DND-41 (cell line): Measurements from ENCODE around the gene RBM20.
"Not testable (repeated sequence)": the region's sequence is repeated elsewhere in the genome, so short reads cannot be mapped to it uniquely, and the experiment has no call there.

Source experiments
- ATAC-seq: fragments of 200-7000 bp; cut with Tn5 transposase; 3 replicates; pipeline ENCODE4 v1.9.1; 2021; ENCODE audit warnings: low read depth; ENCODE audit not compliant: insufficient read depth
- DNase-seq: peaks from one replicate; pipeline ENCODE4 v3.0.0-alpha.2; 2020
- H2AFZ ChIP-seq: 2 replicates; pipeline ENCODE4 v1.6.0; 2012; ENCODE audit warnings: low read depth, low read length
- H3K27ac ChIP-seq: 2 replicates; pipeline ENCODE4 v1.5.1; 2012; ENCODE audit warnings: low read length, inconsistent platforms
- H3K27me3 ChIP-seq: fragments of 200-600 bp; sonication (generic); 2 replicates; pipeline ENCODE4 v1.6.0; 2012; ENCODE audit warnings: low read length, mild to moderate bottlenecking, inconsistent platforms; ENCODE audit not compliant: insufficient read depth, poor library complexity
- H3K36me3 ChIP-seq: 2 replicates; pipeline ENCODE4 v1.5.1; 2012; ENCODE audit warnings: low read length, inconsistent platforms; ENCODE audit not compliant: insufficient read depth
- H3K4me1 ChIP-seq: 2 replicates; pipeline ENCODE4 v1.5.1; 2012; ENCODE audit warnings: mild to moderate bottlenecking, low read length; ENCODE audit not compliant: insufficient read depth
- H3K4me2 ChIP-seq: 2 replicates; pipeline ENCODE4 v1.6.0; 2012; ENCODE audit warnings: mild to moderate bottlenecking, moderate library complexity, low read length, inconsistent platforms; ENCODE audit not compliant: insufficient read depth
- H3K4me3 ChIP-seq, 2 experiments: fragments of 200-600 bp in 1 of 2; shearing (Covaris generic) in 1 of 2; 2 replicates each; pipeline ENCODE4 v1.5.1; 2012 to 2016; ENCODE audit warnings: inconsistent platforms in 2 of 2, low read length in 2 of 2, mild to moderate bottlenecking in 2 of 2, low read depth in 1 of 2, moderate library complexity in 1 of 2
- H3K79me2 ChIP-seq: 2 replicates; pipeline ENCODE4 v1.6.0; 2012; ENCODE audit warnings: low read length, inconsistent platforms; ENCODE audit not compliant: insufficient read depth
- H3K9ac ChIP-seq: 2 replicates; pipeline ENCODE4 v1.6.0; 2012; ENCODE audit warnings: low read depth, mild to moderate bottlenecking, inconsistent platforms, low read length, moderate library complexity
- H3K9me3 ChIP-seq: 2 replicates; pipeline ENCODE4 v1.5.1; 2012; ENCODE audit warnings: low read length, moderate library complexity, mild to moderate bottlenecking, inconsistent platforms; ENCODE audit not compliant: insufficient read depth, severe bottlenecking
- H4K20me1 ChIP-seq: 2 replicates; pipeline ENCODE4 v1.6.0; 2012; ENCODE audit warnings: low read length; ENCODE audit not compliant: insufficient read depth
- CTCF ChIP-seq: IDR thresholded peaks from 2 replicates; pipeline ENCODE4 v1.5.1; 2012; ENCODE audit warnings: borderline replicate concordance, low read length, moderate library complexity, mild to moderate bottlenecking; ENCODE audit not compliant: poor library complexity, severe bottlenecking; ENCODE audit errors: extremely low read depth
- EZH2 ChIP-seq: IDR thresholded peaks from 3 replicates; pipeline ENCODE4 v1.6.1; 2012; ENCODE audit warnings: borderline replicate concordance, low read depth, mild to moderate bottlenecking, moderate library complexity, low read length, inconsistent platforms; ENCODE audit not compliant: severe bottlenecking

Gene RBM20

DNA sequence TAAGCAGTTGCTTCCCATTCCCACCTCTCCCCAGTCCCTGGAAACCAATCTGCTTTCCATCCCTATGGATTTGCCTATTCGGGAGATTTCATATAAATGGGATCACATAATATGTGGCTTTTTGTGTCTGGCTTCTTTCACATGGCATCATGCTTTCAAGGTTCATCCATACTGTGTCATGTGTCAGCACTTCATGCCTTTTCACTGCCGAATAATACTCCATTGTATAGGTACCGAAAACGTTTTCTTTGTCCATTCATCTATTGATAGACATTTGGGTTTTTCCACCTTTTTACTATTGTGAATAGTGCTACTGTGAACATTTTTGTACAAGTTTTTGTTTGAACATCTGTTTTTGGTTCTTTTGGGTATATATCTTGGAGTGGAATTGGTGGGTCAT is 12.5 kb downstream of the RBM20 start:
- Histone ChIP-seq H2AFZ (no peak overlapping the region), H3K9ac (no peak overlapping the region), H3K4me1 (no peaks in the 10 kb centered on the region), H3K4me3 (no peak overlapping the region), H3K36me3 (no peaks in the 10 kb centered on the region), H3K4me2 (no peak overlapping the region), H4K20me1 (no peaks in the 10 kb centered on the region), H3K79me2 (no peaks in the 10 kb centered on the region), H3K27ac (no peak overlapping the region), H3K27me3 (no peaks in the 10 kb centered on the region), H3K9me3 (no peaks in the 10 kb centered on the region)
- TF ChIP-seq CTCF (no peak), EZH2 (no peak)
- ATAC-seq, result no peak
- DNase-seq, result no peak

DNA sequence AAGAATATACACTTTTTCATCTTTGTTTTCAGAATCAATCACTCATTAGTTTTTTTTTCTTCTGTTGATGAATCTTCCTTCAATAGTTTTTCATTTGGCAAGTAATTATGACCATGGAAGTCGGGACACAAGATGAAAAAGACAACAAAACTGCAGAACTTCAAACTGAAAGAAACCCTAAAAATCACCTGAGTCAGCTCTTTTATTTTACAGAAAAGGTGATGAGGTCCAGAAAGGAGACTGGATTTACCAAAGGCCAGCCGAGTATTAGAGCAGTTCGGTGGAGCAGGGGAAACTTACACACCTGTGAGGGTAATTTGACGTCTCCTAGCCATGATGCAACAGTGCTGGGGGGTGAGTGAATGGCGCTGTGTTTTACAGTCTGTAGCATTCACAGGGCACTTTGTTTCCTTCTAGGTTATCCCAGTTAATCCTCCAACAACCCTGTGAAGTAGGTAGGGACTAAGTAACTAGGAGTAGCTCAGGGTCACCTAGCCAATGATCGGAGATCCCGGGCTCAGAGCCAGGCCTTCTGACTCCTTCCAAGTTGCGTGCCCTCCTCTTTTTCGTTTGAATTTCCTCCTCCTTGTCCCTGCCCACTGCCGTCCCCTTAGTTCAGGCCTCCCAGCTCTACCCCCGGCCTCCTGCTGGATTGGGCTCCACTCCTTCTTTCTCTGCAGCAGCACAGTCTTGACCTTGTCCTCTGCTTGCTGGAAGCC is 14.0 kb downstream of the RBM20 start:
- Histone ChIP-seq H3K4me2 (no peak overlapping the region), H3K4me1 (no peaks in the 10 kb centered on the region), H3K79me2 (no peaks in the 10 kb centered on the region), H4K20me1 (no peaks in the 10 kb centered on the region), H3K27ac (no peak overlapping the region), H3K36me3 (no peaks in the 10 kb centered on the region), H2AFZ (no peak overlapping the region), H3K27me3 (no peaks in the 10 kb centered on the region), H3K9ac (no peak overlapping the region), H3K4me3 (no peak overlapping the region), H3K9me3 (no peaks in the 10 kb centered on the region)
- DNase-seq (no peak), ATAC-seq (no peak)
- TF ChIP-seq EZH2 (no peak), CTCF (no peak)

DNA sequence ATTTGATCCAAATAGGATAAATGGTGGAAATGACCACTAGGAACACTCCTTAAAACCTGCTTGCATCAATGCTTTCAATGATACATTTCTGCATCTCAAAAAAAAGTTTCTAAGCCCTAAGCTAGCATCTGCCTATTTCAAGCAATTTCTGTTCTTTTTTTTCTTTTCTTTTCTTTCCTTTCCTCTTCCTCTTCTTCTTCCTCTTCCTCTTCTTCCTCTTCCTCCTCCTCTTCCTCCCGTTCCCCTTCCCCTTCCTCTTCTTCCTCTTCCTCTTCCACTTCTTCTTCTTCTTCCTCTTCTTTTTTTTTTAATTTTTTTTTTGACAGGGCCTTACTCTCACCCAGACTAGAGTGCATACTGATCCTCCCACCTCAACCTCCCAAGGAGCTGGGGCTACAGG is 15.4 kb downstream of the RBM20 start:
- H3K4me3 ChIP-seq, result no peak overlapping the region
- no peaks in the 10 kb centered on the region for H3K79me2 ChIP-seq
- H3K27me3 ChIP-seq, result no peaks in the 10 kb centered on the region
- TF ChIP-seq EZH2, result no peak
- no peak for TF ChIP-seq CTCF
- H3K4me1 ChIP-seq, result no peaks in the 10 kb centered on the region
- H2AFZ ChIP-seq, result no peak overlapping the region
- ATAC-seq (no peak), DNase-seq (no peak)
- no peak overlapping the region for H3K4me2 ChIP-seq
- H3K9ac ChIP-seq, result no peak overlapping the region
- no peaks in the 10 kb centered on the region for H3K9me3 ChIP-seq
- H3K27ac ChIP-seq, result no peak overlapping the region
- no peaks in the 10 kb centered on the region for H3K36me3 ChIP-seq
- H4K20me1 ChIP-seq, result no peaks in the 10 kb centered on the region

DNA sequence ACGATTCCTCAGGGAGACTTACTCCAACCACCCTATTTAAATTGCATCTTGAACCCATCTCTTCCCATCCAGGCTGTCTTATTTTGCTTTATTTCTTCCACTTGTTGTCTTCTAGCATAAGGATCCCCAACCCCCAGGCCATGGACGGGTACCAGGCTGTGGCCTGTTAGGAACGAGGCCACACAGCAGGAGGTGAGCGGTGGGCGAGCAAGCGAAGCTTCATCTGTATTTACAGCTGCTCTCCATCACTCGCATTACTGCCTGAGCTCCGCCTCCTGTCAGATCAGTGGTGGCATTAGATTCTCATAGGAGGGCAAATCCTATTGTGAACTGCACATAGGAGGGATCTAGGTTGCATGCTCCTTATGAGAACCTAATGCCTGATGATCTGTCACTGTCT is 16.2 kb downstream of the RBM20 start:
- not testable (repeated sequence) for H3K79me2 ChIP-seq, H3K4me1 ChIP-seq, H3K36me3 ChIP-seq, DNase-seq, H4K20me1 ChIP-seq, H3K27ac ChIP-seq, H3K4me3 ChIP-seq, H2AFZ ChIP-seq, H3K9me3 ChIP-seq, ATAC-seq, H3K4me2 ChIP-seq, H3K9ac ChIP-seq, H3K27me3 ChIP-seq
